Liver (tissue), 3 donors: ENCODE results near the gene PPARA.

Experiments used
- GABPA ChIP-seq, 2 donors: IDR thresholded peaks in 1 of 2; conservative IDR thresholded peaks in 1 of 2; 2 replicates each; pipeline ENCODE4 v1.6.1; 2016; ENCODE audit warnings: antibody characterized with exemption in 2 of 2, mild to moderate bottlenecking in 1 of 2, moderate library complexity in 1 of 2
- TF ChIP-seq, protein P1 (sequence below): fragments of 150-350 bp; IDR thresholded peaks from 2 replicates; pipeline ENCODE4 v1.5.1; 2017; ENCODE audit warnings: improper control_type of control experiment, low read depth, low read length; ENCODE audit not compliant: missing input control
- TF ChIP-seq, protein P2 (sequence below): IDR thresholded peaks from 2 replicates; pipeline ENCODE4 v1.6.1; 2016; ENCODE audit warnings: antibody characterized with exemption
- donor health status: healthy.
- donor health status: healthy.

DNA sequence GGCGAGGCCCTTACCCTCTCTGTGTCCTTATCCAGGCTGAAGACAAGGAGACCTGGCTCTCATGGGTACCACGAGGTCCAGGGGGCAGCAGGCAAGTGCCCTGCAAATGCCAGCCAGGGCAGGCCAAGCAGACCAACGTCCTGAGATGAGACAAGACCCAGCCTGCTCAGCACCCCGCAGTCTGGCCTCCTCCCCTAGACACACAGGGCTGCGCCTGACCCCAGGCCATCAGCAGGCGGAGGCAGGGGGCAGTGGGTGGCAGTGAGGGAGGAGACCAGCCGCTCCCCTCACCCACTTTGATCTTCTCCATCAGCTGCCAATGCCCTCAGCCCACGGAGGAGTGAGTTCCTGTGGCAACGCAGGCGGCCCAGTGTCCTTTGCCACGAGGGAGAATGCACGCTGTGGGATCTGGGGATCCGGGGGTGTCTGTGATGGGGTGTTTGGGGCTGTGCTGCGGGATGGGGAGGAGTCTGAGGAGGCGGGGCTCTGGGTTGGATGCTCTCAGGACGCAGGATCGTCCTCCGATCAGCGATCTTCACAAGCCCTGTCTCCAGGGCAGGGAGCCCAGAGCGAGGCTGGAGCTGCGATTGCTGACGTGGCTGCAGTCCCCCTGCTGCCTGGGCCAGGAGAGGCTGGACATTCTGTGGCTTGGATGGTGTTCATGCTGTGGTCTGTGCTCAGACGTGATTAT is 30.5 kb upstream of the PPARA start:
- TF ChIP-seq GABPA (IDR thresholded peaks at IDR 0.05 in 1 of 2, conservative IDR thresholded peaks at IDR 0.05 in 1 of 2): no peak
- TF ChIP-seq, protein P1, sequence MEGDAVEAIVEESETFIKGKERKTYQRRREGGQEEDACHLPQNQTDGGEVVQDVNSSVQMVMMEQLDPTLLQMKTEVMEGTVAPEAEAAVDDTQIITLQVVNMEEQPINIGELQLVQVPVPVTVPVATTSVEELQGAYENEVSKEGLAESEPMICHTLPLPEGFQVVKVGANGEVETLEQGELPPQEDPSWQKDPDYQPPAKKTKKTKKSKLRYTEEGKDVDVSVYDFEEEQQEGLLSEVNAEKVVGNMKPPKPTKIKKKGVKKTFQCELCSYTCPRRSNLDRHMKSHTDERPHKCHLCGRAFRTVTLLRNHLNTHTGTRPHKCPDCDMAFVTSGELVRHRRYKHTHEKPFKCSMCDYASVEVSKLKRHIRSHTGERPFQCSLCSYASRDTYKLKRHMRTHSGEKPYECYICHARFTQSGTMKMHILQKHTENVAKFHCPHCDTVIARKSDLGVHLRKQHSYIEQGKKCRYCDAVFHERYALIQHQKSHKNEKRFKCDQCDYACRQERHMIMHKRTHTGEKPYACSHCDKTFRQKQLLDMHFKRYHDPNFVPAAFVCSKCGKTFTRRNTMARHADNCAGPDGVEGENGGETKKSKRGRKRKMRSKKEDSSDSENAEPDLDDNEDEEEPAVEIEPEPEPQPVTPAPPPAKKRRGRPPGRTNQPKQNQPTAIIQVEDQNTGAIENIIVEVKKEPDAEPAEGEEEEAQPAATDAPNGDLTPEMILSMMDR: no peak
- TF ChIP-seq, protein P2, sequence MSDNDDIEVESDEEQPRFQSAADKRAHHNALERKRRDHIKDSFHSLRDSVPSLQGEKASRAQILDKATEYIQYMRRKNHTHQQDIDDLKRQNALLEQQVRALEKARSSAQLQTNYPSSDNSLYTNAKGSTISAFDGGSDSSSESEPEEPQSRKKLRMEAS: no peak
